GM12801 (cell line): ENCODE measurements around the gene HOXD9.

Experiments
- CTCF ChIP-seq: IDR thresholded peaks from one replicate; pipeline ENCODE4 v1.5.1; 2011; ENCODE audit warnings: control low read depth; ENCODE audit not compliant: insufficient read length; ENCODE audit errors: extremely low read depth

HOXD9 gene

DNA sequence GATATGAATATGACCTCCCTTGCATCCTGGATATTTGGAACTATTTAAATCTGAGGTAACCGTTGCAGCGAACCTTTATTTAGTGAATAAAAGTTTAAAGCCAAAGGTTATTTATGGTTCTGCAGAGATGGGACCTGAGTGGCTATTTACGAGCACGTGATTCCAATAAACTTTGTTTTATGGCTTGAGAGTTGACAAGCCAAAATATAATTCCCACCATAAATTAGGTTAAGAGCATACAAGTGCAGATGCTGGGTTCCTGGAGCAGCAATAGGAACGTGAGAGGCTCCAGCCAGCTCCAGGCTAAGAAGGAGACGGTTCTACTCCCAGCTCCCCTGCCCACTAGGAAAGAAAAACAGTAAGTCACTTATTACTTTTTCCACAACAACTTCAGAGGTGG, 23.6 kb downstream of the HOXD9 start:
- TF ChIP-seq CTCF = no peak

DNA sequence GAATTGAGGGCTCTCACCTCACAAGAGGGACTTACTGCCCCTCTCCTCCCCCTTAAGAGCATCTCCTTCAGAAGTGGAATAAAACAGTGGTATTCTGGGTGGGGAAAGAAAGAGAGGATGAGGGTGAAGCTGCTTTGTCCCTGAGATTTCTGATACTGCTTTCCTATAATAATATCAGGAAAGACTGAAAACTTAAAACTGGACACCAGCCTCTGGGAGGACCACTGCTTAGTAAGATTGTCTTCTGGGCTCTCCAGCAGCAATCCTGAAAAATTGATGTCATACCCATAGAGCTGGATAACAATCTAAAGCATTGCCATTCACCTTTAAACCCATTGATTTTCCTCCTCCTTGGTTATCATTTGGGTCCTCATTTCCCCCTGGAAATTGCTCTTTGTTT, 24.1 kb downstream of the HOXD9 start:
- no peak for TF ChIP-seq CTCF

DNA sequence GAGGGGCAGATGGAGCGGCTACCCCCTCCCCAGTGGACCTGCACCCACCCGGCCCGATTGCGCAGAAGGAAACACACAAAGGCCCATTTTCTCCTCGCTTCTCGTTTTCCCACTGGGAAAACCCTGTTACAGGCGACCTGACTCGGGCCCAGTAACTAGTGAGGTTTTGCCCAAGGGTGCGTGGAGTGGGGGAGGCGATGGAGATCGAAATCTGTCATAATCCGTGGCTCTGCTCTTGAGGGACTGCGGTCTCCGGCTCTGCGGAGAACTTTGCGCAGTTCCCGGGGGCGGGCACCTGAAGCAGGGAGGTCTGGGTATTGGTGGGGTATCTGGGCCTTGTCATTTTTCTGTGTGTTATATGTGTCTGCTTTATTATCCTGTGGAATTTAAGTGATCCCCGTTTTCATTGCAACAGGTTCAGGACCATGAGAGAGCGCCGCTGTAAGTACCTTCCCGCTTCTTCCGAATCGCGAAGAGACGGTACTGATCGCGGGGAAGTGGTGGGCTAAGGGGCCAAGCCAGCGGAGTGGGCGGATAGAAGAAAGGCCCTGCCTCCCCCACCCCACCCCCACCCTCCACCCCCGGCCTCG, 24.8 kb downstream of the HOXD9 start:
- no peak for TF ChIP-seq CTCF

GRCh38 chr2:176147800-176148496, 25.4 kb downstream of the HOXD9 start:
- no peak for TF ChIP-seq CTCF

GRCh38 chr2:176148751-176149421, 26.4 kb downstream of the HOXD9 start:
- TF ChIP-seq CTCF = no peak

GRCh38 chr2:176149481-176149938, 27.0 kb downstream of the HOXD9 start:
- TF ChIP-seq CTCF = no peak

GRCh38 chr2:176149939-176150583, 27.5 kb downstream of the HOXD9 start:
- TF ChIP-seq CTCF = no peak
